Measurements from ENCODE around the gene TBL1XR1.

Gene TBL1XR1

GRCh38 chr3:177110386-177110785 lies 86.9 kb downstream of the TBL1XR1 start:
- 0 out of 2 replicates have a peak overlapping the region, but pooled peaks have one; percentile 10 for H3K9ac ChIP-seq (ENCODE audit: low read length)
- H3K9me2 ChIP-seq (replicated peaks; ENCODE audit: insufficient read depth, low read length): no peaks in the 10 kb centered on the region
- H2AFZ ChIP-seq (ENCODE audit: low read depth, low read length, severe bottlenecking): no peak overlapping the region
- no peaks in the 10 kb centered on the region for H3K27me3 ChIP-seq (ENCODE audit: low read length)
- H4K20me1 ChIP-seq (ENCODE audit: low read depth, low read length): peaks cover 20% of the 10 kb centered on the region
- H3K4me3 ChIP-seq (ENCODE audit: insufficient read depth, low read length, poor library complexity, severe bottlenecking): no peak overlapping the region
- H3F3A ChIP-seq (ENCODE audit: insufficient read depth): peaks cover 80% of the 10 kb centered on the region
- H3K27ac ChIP-seq (ENCODE audit: low read depth, low read length): peak overlapping the region; percentile 82
- no peaks in the 10 kb centered on the region for H3K9me3 ChIP-seq (ENCODE audit: insufficient read depth, low read length)
- peaks cover 99% of the 10 kb centered on the region for H3K79me2 ChIP-seq (ENCODE audit: insufficient read depth, low read length)
- H3K36me3 ChIP-seq (ENCODE audit: low read length): no peaks in the 10 kb centered on the region
- H3K4me2 ChIP-seq (ENCODE audit: low read depth, low read length, poor library complexity, severe bottlenecking): peak overlapping the region; percentile 81
- TF ChIP-seq EZH2phosphoT487 (conservative IDR thresholded peaks at IDR 0.05; ENCODE audit: low read length) (no peak), CTCF (IDR thresholded peaks at IDR 0.05; ENCODE audit: insufficient read depth, low read length, poor library complexity, severe bottlenecking) (no peak)

GRCh38 chr3:177109688-177110330 lies 87.5 kb downstream of the TBL1XR1 start:
- Histone ChIP-seq H3F3A (ENCODE audit: insufficient read depth) (peaks cover 86% of the 10 kb centered on the region), H3K9ac (ENCODE audit: low read length) (no peak overlapping the region; the same call in 1 of the 2 replicates), H3K4me2 (ENCODE audit: low read depth, low read length, poor library complexity, severe bottlenecking) (peak overlapping the region; percentile 81), H3K9me3 (ENCODE audit: insufficient read depth, low read length) (no peaks in the 10 kb centered on the region), H3K79me2 (ENCODE audit: insufficient read depth, low read length) (peaks cover 99% of the 10 kb centered on the region), H3K4me3 (ENCODE audit: insufficient read depth, low read length, poor library complexity, severe bottlenecking) (no peak overlapping the region), H3K36me3 (ENCODE audit: low read length) (no peaks in the 10 kb centered on the region), H3K27me3 (ENCODE audit: low read length) (no peaks in the 10 kb centered on the region), H3K27ac (ENCODE audit: low read depth, low read length) (peak overlapping the region; percentile 82), H3K9me2 (replicated peaks; ENCODE audit: insufficient read depth, low read length) (no peaks in the 10 kb centered on the region), H2AFZ (ENCODE audit: low read depth, low read length, severe bottlenecking) (no peak overlapping the region), H4K20me1 (ENCODE audit: low read depth, low read length) (peaks cover 24% of the 10 kb centered on the region)
- TF ChIP-seq CTCF (IDR thresholded peaks at IDR 0.05; ENCODE audit: insufficient read depth, low read length, poor library complexity, severe bottlenecking): no peak
- TF ChIP-seq EZH2phosphoT487 (conservative IDR thresholded peaks at IDR 0.05; ENCODE audit: low read length): no peak

GRCh38 chr3:177108648-177109047 lies 88.6 kb downstream of the TBL1XR1 start:
- H3K36me3 ChIP-seq (ENCODE audit: low read length): no peaks in the 10 kb centered on the region
- H3K27me3 ChIP-seq (ENCODE audit: low read length): no peaks in the 10 kb centered on the region
- H3K4me3 ChIP-seq (ENCODE audit: insufficient read depth, low read length, poor library complexity, severe bottlenecking): no peak overlapping the region
- peak overlapping the region; percentile 23; the same call in 1 of the 2 replicates for H3K9ac ChIP-seq (ENCODE audit: low read length)
- H3K9me2 ChIP-seq (replicated peaks; ENCODE audit: insufficient read depth, low read length): no peaks in the 10 kb centered on the region
- TF ChIP-seq CTCF (IDR thresholded peaks at IDR 0.05; ENCODE audit: insufficient read depth, low read length, poor library complexity, severe bottlenecking): no peak
- H3K9me3 ChIP-seq (ENCODE audit: insufficient read depth, low read length): no peaks in the 10 kb centered on the region
- peak overlapping the region; percentile 82 for H3K27ac ChIP-seq (ENCODE audit: low read depth, low read length)
- peaks cover 28% of the 10 kb centered on the region for H4K20me1 ChIP-seq (ENCODE audit: low read depth, low read length)
- H3K4me2 ChIP-seq (ENCODE audit: low read depth, low read length, poor library complexity, severe bottlenecking): peak overlapping the region; percentile 81
- no peak overlapping the region for H2AFZ ChIP-seq (ENCODE audit: low read depth, low read length, severe bottlenecking)
- peaks cover 99% of the 10 kb centered on the region for H3K79me2 ChIP-seq (ENCODE audit: insufficient read depth, low read length)
- H3F3A ChIP-seq (ENCODE audit: insufficient read depth): peaks cover 88% of the 10 kb centered on the region
